H1 (cell line): ENCODE results near the gene MIER2. TPM values are rescaled to one million over a fixed set of nuclear protein-coding genes. Genes with fewer than 3 reads are reported as not detected.

Experiments used
- CTCF ChIA-PET: fragments of 300-600 bp; sonication (Branson Sonifier 250); formaldehyde crosslinking; loops from one replicate; lab custom pipeline; 2021; ENCODE audit not compliant: partially characterized antibody; lab: Charles Lee
- POLR2A ChIA-PET: fragments of 300-600 bp; sonication (Branson Sonifier 250); formaldehyde crosslinking; loops from one replicate; lab custom pipeline; 2021; ENCODE audit warnings: inconsistent platforms; ENCODE audit not compliant: partially characterized antibody; lab: Charles Lee
- DNase-seq, 2 experiments: peaks; one replicate each; pipeline versions ENCODE4 v3.0.0 to v3.0.0-alpha.2; 2010 to 2022; ENCODE audit warnings: low spot score in 2 of 2, low read depth in 1 of 2, mixed read lengths in 1 of 2
- FAIRE-seq: peaks from 2 replicates; lab custom pipeline; 2011; peaks lifted over from hg19 to GRCh38; lab: Jason Lieb, UNC
- H2AFZ ChIP-seq: 2 replicates; pipeline ENCODE4 v1.8.1; 2012; ENCODE audit warnings: low read length, inconsistent platforms
- H2AK5ac ChIP-seq: 2 replicates; pipeline ENCODE4 v1.6.1; 2013; ENCODE audit warnings: low read depth, low read length
- H2BK120ac ChIP-seq: replicated peaks from 2 replicates; pipeline ENCODE3; 2013; ENCODE audit warnings: low read depth, low read length, inconsistent platforms
- H2BK12ac ChIP-seq: 2 replicates; pipeline ENCODE4 v1.6.1; 2013; ENCODE audit warnings: low read depth, low read length
- H2BK15ac ChIP-seq: 2 replicates; pipeline ENCODE4 v1.6.1; 2013; ENCODE audit warnings: low read length
- H2BK20ac ChIP-seq: 2 replicates; pipeline ENCODE4 v1.6.1; 2013; ENCODE audit warnings: low read length
- H2BK5ac ChIP-seq: 2 replicates; pipeline ENCODE4 v1.6.1; 2013; ENCODE audit warnings: low read depth, low read length
- H3K14ac ChIP-seq: 2 replicates; pipeline ENCODE4 v1.6.1; 2013; ENCODE audit warnings: inconsistent platforms; ENCODE audit not compliant: insufficient read length
- H3K18ac ChIP-seq: 2 replicates; pipeline ENCODE4 v1.6.1; 2013; ENCODE audit warnings: low read length; ENCODE audit errors: extremely low read depth
- H3K23ac ChIP-seq: 2 replicates; pipeline ENCODE4 v1.6.1; 2013; ENCODE audit warnings: inconsistent platforms; ENCODE audit not compliant: insufficient read length
- H3K23me2 ChIP-seq: 2 replicates; pipeline ENCODE4 v1.6.1; 2013; ENCODE audit warnings: low read depth, low read length
- H3K27ac ChIP-seq: 2 replicates; pipeline ENCODE4 v1.6.1; 2011; ENCODE audit warnings: low read depth, low read length, inconsistent platforms
- H3K27me3 ChIP-seq, 4 experiments: replicated peaks in 1 of 4; 1 replicate in 1 of 4; 2 replicates in 3 of 4; pipeline versions ENCODE4 v1.6.1 to v1.8.1; 2011 to 2013; ENCODE audit warnings: low read length in 3 of 4, mild to moderate bottlenecking in 3 of 4, inconsistent platforms in 2 of 4, mixed read lengths in 2 of 4, moderate library complexity in 1 of 4; ENCODE audit not compliant: control insufficient read depth in 3 of 4, insufficient read depth in 3 of 4; ENCODE audit errors: extremely low read depth in 1 of 4
- H3K36me3 ChIP-seq, 4 experiments: 2 replicates each; pipeline versions ENCODE4 v1.6.1 to v1.8.1; 2011 to 2013; ENCODE audit warnings: mild to moderate bottlenecking in 4 of 4, low read length in 3 of 4, moderate library complexity in 2 of 4, control low read depth in 1 of 4, inconsistent platforms in 1 of 4; ENCODE audit not compliant: insufficient read depth in 4 of 4, control insufficient read depth in 2 of 4
- H3K4ac ChIP-seq: replicated peaks from 2 replicates; pipeline ENCODE3; 2013; ENCODE audit warnings: low read length, low read depth, mixed read lengths, inconsistent platforms; ENCODE audit not compliant: insufficient read length
- H3K4me1 ChIP-seq, 4 experiments: replicated peaks in 1 of 4; 1 replicate in 1 of 4; 2 replicates in 3 of 4; pipeline versions ENCODE4 v1.6.1 to v1.8.1; 2011 to 2013; ENCODE audit warnings: low read length in 3 of 4, inconsistent platforms in 2 of 4, mixed read lengths in 1 of 4; ENCODE audit not compliant: insufficient read depth in 4 of 4, control insufficient read depth in 3 of 4
- H3K4me2 ChIP-seq, 2 experiments: 2 replicates each; pipeline versions ENCODE4 v1.6.1 to v1.8.1; 2011 to 2013; ENCODE audit warnings: low read depth in 2 of 2, low read length in 2 of 2, control low read depth in 1 of 2, inconsistent platforms in 1 of 2, mild to moderate bottlenecking in 1 of 2; ENCODE audit not compliant: insufficient read depth in 1 of 2
- H3K4me3 ChIP-seq, 4 experiments: fragments of 200-600, 300-600 bp in 1 of 4; sonication (generic), shearing (Covaris generic), sonication (Bioruptor Twin) in 1 of 4; 2 replicates each; pipeline versions ENCODE4 v1.5.1 to v1.8.1; 2011 to 2016; ENCODE audit warnings: low read length in 4 of 4, low read depth in 3 of 4, control low read depth in 2 of 4, inconsistent platforms in 2 of 4, mild to moderate bottlenecking in 2 of 4, mixed read lengths in 1 of 4, moderate library complexity in 1 of 4; ENCODE audit not compliant: insufficient read depth in 2 of 4; ENCODE audit errors: extremely low read depth in 1 of 4
- H3K56ac ChIP-seq: replicated peaks from 2 replicates; pipeline ENCODE3; 2013; ENCODE audit warnings: low read depth, mild to moderate bottlenecking, mixed read lengths, low read length, inconsistent platforms; ENCODE audit not compliant: insufficient read length
- H3K79me1 ChIP-seq: 2 replicates; pipeline ENCODE4 v1.6.1; 2013; ENCODE audit warnings: low read depth, low read length, control low read depth
- H3K79me2 ChIP-seq, 2 experiments: 2 replicates each; pipeline versions ENCODE4 v1.6.1 to v1.8.1; 2012 to 2013; ENCODE audit warnings: low read length in 2 of 2, mild to moderate bottlenecking in 2 of 2, inconsistent platforms in 1 of 2; ENCODE audit not compliant: insufficient read depth in 2 of 2, control insufficient read depth in 1 of 2
- H3K9ac ChIP-seq, 4 experiments: replicated peaks in 1 of 4; 1 replicate in 1 of 4; 2 replicates in 3 of 4; pipeline versions ENCODE4 v1.6.1 to v1.8.1; 2011 to 2013; ENCODE audit warnings: low read depth in 3 of 4, low read length in 3 of 4, control low read depth in 2 of 4, mild to moderate bottlenecking in 2 of 4, moderate library complexity in 2 of 4, inconsistent platforms in 1 of 4; ENCODE audit errors: extremely low read depth in 1 of 4
- H3K9me3 ChIP-seq, 2 experiments: 2 replicates each; pipeline versions ENCODE4 v1.6.1 to v1.8.1; 2012 to 2013; ENCODE audit warnings: mild to moderate bottlenecking in 2 of 2, moderate library complexity in 2 of 2, control low read depth in 1 of 2, inconsistent platforms in 1 of 2, low read depth in 1 of 2, low read length in 1 of 2, mixed read lengths in 1 of 2; ENCODE audit not compliant: insufficient read depth in 2 of 2
- H4K20me1 ChIP-seq, 2 experiments: replicated peaks in 1 of 2; 2 replicates each; pipeline versions ENCODE3 to v1.8.1; 2011 to 2013; ENCODE audit warnings: inconsistent platforms in 2 of 2, low read length in 2 of 2, mild to moderate bottlenecking in 1 of 2; ENCODE audit not compliant: insufficient read depth in 2 of 2, control insufficient read depth in 1 of 2
- H4K5ac ChIP-seq: 2 replicates; pipeline ENCODE4 v1.6.1; 2013; ENCODE audit warnings: low read length, low read depth, mixed read lengths, inconsistent platforms; ENCODE audit not compliant: insufficient read length
- H4K8ac ChIP-seq: 2 replicates; pipeline ENCODE4 v1.8.0; 2013; ENCODE audit warnings: mild to moderate bottlenecking, moderate library complexity, low read length, inconsistent platforms; ENCODE audit not compliant: insufficient read depth; ENCODE audit errors: extremely low read depth
- H4K91ac ChIP-seq: replicated peaks from 2 replicates; pipeline ENCODE3; 2013; ENCODE audit warnings: low read length, mixed read lengths, inconsistent platforms; ENCODE audit not compliant: insufficient read length
- ATF2 ChIP-seq: IDR thresholded peaks from 2 replicates; pipeline ENCODE4 v1.6.1; 2012; ENCODE audit warnings: low read length, inconsistent platforms
- EZH2 ChIP-seq: fragments of 200-600 bp; sonication (generic); IDR thresholded peaks from 2 replicates; pipeline ENCODE4 v1.7.1; 2012; ENCODE audit warnings: low read depth, mild to moderate bottlenecking, moderate library complexity, low read length, inconsistent platforms; ENCODE audit not compliant: severe bottlenecking
- GABPA ChIP-seq: IDR thresholded peaks from 2 replicates; pipeline ENCODE4 v1.6.1; 2011; ENCODE audit warnings: mild to moderate bottlenecking, low read length, moderate library complexity, borderline replicate concordance; ENCODE audit not compliant: insufficient read depth
- GTF2F1 ChIP-seq: IDR thresholded peaks from 2 replicates; pipeline ENCODE4 v1.6.1; 2012; ENCODE audit warnings: low read depth, low read length, improper control_type of control experiment, borderline replicate concordance
- JUN ChIP-seq: IDR thresholded peaks from 2 replicates; pipeline ENCODE4 v1.6.1; 2011; ENCODE audit warnings: low read depth, mild to moderate bottlenecking, improper control_type of control experiment, low read length
- KDM1A ChIP-seq: fragments of 200-600, 300-600 bp; sonication (generic); IDR thresholded peaks from 2 replicates; pipeline ENCODE4 v1.7.1; 2016; ENCODE audit warnings: mild to moderate bottlenecking, low read length, borderline replicate concordance
- MAFK ChIP-seq: IDR thresholded peaks from 2 replicates; pipeline ENCODE4 v1.6.1; 2012; ENCODE audit warnings: low read depth, mild to moderate bottlenecking, improper control_type of control experiment, low read length
- POLR2A ChIP-seq, 2 experiments: IDR thresholded peaks; 1 replicate in 1 of 2; 2 replicates in 1 of 2; pipeline ENCODE4 v1.6.1; 2011; ENCODE audit warnings: low read depth in 2 of 2, low read length in 2 of 2, mild to moderate bottlenecking in 2 of 2; ENCODE audit errors: control extremely low read depth in 1 of 2
- RNF2 ChIP-seq: fragments of 200-900, 300-1000 bp; sonication (generic); IDR thresholded peaks from 2 replicates; pipeline ENCODE4 v1.7.1; 2016; ENCODE audit warnings: borderline replicate concordance, low read depth, mild to moderate bottlenecking, antibody characterized with exemption, low read length; ENCODE audit not compliant: poor library complexity, severe bottlenecking; ENCODE audit errors: missing control alignments
- SP4 ChIP-seq: IDR thresholded peaks from 2 replicates; pipeline ENCODE4 v1.6.1; 2012; ENCODE audit warnings: low read length, inconsistent platforms
- WGBS, 2 experiments: shearing (Covaris generic) in 1 of 2; methylation state at CpG; one replicate each; pipeline versions ENCODE4 v1.1.6 to v1.1.7; 2013 to 2015; ENCODE audit warnings: low lambda C conversion rate in 2 of 2, mixed read lengths in 2 of 2, inconsistent platforms in 1 of 2, low coverage in 1 of 2, missing lambda C conversion rate in 1 of 2; ENCODE audit not compliant: insufficient replicate concordance in 2 of 2, insufficient coverage in 1 of 2, insufficient read length in 1 of 2; ENCODE audit errors: extremely low coverage in 1 of 2, missing lambda C conversion rate in 1 of 2; 5-methylcytosine and 5-hydroxymethylcytosine counted together
- polyA plus RNA-seq, 7 experiments: library from polyadenylated mRNA; depleted of rRNA in 3 of 7; stranded (reverse) in 5 of 7; unstranded in 2 of 7; fragments of >200 nt in 5 of 7; fragments of 200-250 nt in 2 of 7; gene quantifications; 1 replicate in 5 of 7; 2 replicates in 1 of 7; 4 replicates in 1 of 7; pipeline versions ENCODE4 v1.2.1 to v1.2.3, GENCODE V29; 2011 to 2013; ENCODE audit warnings: missing spikeins in 2 of 7, mixed read lengths in 2 of 7
- total RNA-seq: library from RNA; stranded (reverse); fragmentation: NEBNext Ultra II Directional; extraction: Animal tissue kit (Norgen Biotek cat#: 25700); gene quantifications from 2 replicates; pipeline ENCODE4 v1.2.1, GENCODE V29; 2021

The MIER2 gene
- total and polyA plus RNA-seq, 2 of the 8 experiments (the other 6 are each of a cell fraction or from before 2014, with no cell fraction given): 30.3 to 48.3 TPM

DNA sequence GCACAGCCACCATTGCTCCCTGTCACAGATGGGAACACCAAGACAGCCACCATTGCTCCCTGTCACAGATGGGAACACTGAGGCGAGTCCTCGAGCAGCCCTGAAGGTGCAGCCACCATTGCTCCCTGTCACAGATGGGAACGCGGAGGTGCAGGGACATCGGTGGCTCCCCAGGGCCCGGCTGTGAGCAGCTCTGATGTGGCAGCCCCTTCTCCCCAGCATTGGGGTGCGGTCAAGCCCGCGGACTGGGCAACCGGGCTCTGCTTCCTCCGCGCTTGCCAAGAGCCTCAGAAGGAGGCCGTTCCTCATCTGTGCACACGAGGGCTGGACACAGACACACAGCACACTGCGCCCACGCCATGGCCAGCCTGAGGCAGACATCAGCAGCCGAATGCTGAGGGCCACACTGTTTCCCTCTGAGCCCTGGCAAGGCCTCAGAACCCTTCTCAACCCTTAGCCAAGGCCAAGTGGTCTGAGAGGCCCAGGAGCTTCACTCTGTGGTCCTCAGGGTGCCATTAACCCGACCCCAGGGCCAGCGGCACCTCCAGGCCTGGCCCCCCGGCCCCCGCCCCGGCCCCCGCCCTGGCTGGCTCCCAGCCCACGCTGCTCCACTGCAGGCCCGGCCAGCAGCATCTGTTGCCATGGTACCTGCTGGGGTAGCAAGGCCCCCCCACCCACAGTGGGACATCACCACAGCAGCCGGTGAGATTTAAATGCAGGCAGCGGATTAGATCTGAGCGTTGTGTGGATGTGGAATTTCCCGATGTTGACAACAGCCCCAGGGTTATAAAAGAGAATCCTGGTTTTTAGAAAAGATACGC, 46.0 kb upstream of the MIER2 start:
- Histone ChIP-seq H3K56ac (no peak overlapping the region), H2AFZ (no peak overlapping the region), H3K4me2 (no peak overlapping the region), H3K14ac (no peak overlapping the region), H3K23me2 (peaks cover 17% of the 10 kb centered on the region), H2AK5ac (peak overlapping the region; percentile 90), H3K9me3 (peaks cover 8 to 11% of the 10 kb centered on the region in 2 experiments; a peak in 3 of 4 replicates), H4K5ac (no peak overlapping the region), H2BK20ac (peak overlapping the region; percentile 61; the same call in 1 of the 2 replicates), H3K27me3 (no peaks in the 10 kb centered on the region), H2BK5ac (peak overlapping the region; percentile 24; the same call in 1 of the 2 replicates), H4K20me1 (peaks cover 0 to 3% of the 10 kb centered on the region in 2 experiments), H3K4me3 (no peak overlapping the region), H4K8ac (no peak overlapping the region), H4K91ac (peak overlapping the region; percentile 54), H2BK12ac (peak overlapping the region; percentile 75; the same call in 1 of the 2 replicates), H3K27ac (no peak overlapping the region), H3K36me3 (no peaks in the 10 kb centered on the region), H3K23ac (no peak overlapping the region), H3K18ac (no peak overlapping the region), H3K4me1 (peaks cover 0 to 11% (median 3%) of the 10 kb centered on the region in 4 experiments; a peak in 5 of 7 replicates), H3K79me1 (no peaks in the 10 kb centered on the region), H3K9ac (no peak overlapping the region), H3K4ac (peak overlapping the region; percentile 69), H2BK120ac (no peak overlapping the region), H3K79me2 (no peaks in the 10 kb centered on the region), H2BK15ac (peak overlapping the region; percentile 92; the same call in 1 of the 2 replicates)
- POLR2A ChIA-PET: no interaction called here
- DNase-seq (no peak), FAIRE-seq (no peak)
- 93% methylated on average over 28 of the region's 30 CpGs; no CpG with 5 or more reads in 1 of the 2 experiments for WGBS, 2 experiments
- CTCF ChIA-PET: interaction anchor here (1.2 to 2.2 kb wide), 3 partner anchors 8 to 87 kb away, joined by 5 to 6 read pairs (median 5); no protein-coding TSS in a partner anchor
- no peak for TF ChIP-seq SP4
- TF ChIP-seq MAFK: no peak
- TF ChIP-seq JUN: no peak
- no peak for TF ChIP-seq POLR2A (IDR thresholded peaks at IDR 0.05; ENCODE audit: control extremely low read depth in 1 of 2, low read depth in 2 of 2, low read length in 2 of 2)
- TF ChIP-seq ATF2: no peak
- TF ChIP-seq GTF2F1: no peak
- no peak for TF ChIP-seq EZH2
- no peak for TF ChIP-seq KDM1A
- TF ChIP-seq GABPA: no peak
- TF ChIP-seq RNF2: no peak
